ENCODE data around the gene ITPR1. TPM values are rescaled to one million over a fixed set of nuclear protein-coding genes. Genes with fewer than 3 reads are reported as not detected.

Gene ITPR1
- polyA plus RNA-seq, 1 donor from 2014 or later, result 2.1 TPM

- Histone ChIP-seq H3K79me2 (replicated peaks; ENCODE audit: insufficient read depth, low read length) (no peaks in the 10 kb centered on the region), H3K4me2 (ENCODE audit: low read length) (no peak overlapping the region), H3K27ac (ENCODE audit: low read length) (no peak overlapping the region), H3K36me3 (ENCODE audit: insufficient read depth, low read length) (no peaks in the 10 kb centered on the region), H3K27me3 (ENCODE audit: insufficient read depth, low read depth, low read length) (no peaks in the 10 kb centered on the region), H3K9me2 (ENCODE audit: insufficient read depth, low read length) (no peaks in the 10 kb centered on the region), H3K9me3 (ENCODE audit: low read length) (no peaks in the 10 kb centered on the region), H4K20me1 (ENCODE audit: insufficient read depth) (no peaks in the 10 kb centered on the region), H3F3A (ENCODE audit: insufficient read depth, low read length, poor library complexity, severe bottlenecking) (no peaks in the 10 kb centered on the region), H3K9ac (ENCODE audit: low read length) (no peak overlapping the region), H2AFZ (ENCODE audit: low read depth, low read length) (no peak overlapping the region), H3K4me3 (ENCODE audit: low read length) (no peak overlapping the region)
- TF ChIP-seq EZH2 (IDR thresholded peaks at IDR 0.05; ENCODE audit: borderline replicate concordance, insufficient read depth, low read length, poor library complexity, severe bottlenecking) (no peak), TAF1 (IDR thresholded peaks at IDR 0.05; ENCODE audit: low read depth) (no peak), POLR2AphosphoS5 (IDR thresholded peaks at IDR 0.05) (no peak), RAD21 (conservative IDR thresholded peaks at IDR 0.05) (no peak), EP300 (conservative IDR thresholded peaks at IDR 0.05; ENCODE audit: poor library complexity, severe bottlenecking) (no peak), REST (IDR thresholded peaks at IDR 0.05; ENCODE audit: borderline replicate concordance) (no peak)
Measured at GRCh38 chr3:4836516-4836915, 343.4 kb downstream of the ITPR1 start.

- no peaks in the 10 kb centered on the region for H4K20me1 ChIP-seq (ENCODE audit: insufficient read depth)
- H3K9me2 ChIP-seq (ENCODE audit: insufficient read depth, low read length), result no peaks in the 10 kb centered on the region
- H3K36me3 ChIP-seq (ENCODE audit: insufficient read depth, low read length), result no peaks in the 10 kb centered on the region
- no peak overlapping the region for H3K9ac ChIP-seq (ENCODE audit: low read length)
- H3K9me3 ChIP-seq (ENCODE audit: low read length), result no peaks in the 10 kb centered on the region
- TF ChIP-seq EP300 (conservative IDR thresholded peaks at IDR 0.05; ENCODE audit: poor library complexity, severe bottlenecking) (no peak), SMC3 (conservative IDR thresholded peaks at IDR 0.05; ENCODE audit: poor library complexity) (no peak), TAF1 (IDR thresholded peaks at IDR 0.05; ENCODE audit: low read depth) (no peak), CTCF (IDR thresholded peaks at IDR 0.05; ENCODE audit: poor library complexity, severe bottlenecking) (no peak), REST (IDR thresholded peaks at IDR 0.05; ENCODE audit: borderline replicate concordance) (no peak), EZH2 (IDR thresholded peaks at IDR 0.05; ENCODE audit: borderline replicate concordance, insufficient read depth, low read length, poor library complexity, severe bottlenecking) (no peak)
- no peaks in the 10 kb centered on the region for H3F3A ChIP-seq (ENCODE audit: insufficient read depth, low read length, poor library complexity, severe bottlenecking)
- no peak overlapping the region for H3K4me3 ChIP-seq (ENCODE audit: low read length)
- H3K27ac ChIP-seq (ENCODE audit: low read length), result no peak overlapping the region
- no peak overlapping the region for H3K4me2 ChIP-seq (ENCODE audit: low read length)
- H3K27me3 ChIP-seq (ENCODE audit: insufficient read depth, low read depth, low read length), result no peaks in the 10 kb centered on the region
- no peaks in the 10 kb centered on the region for H3K79me2 ChIP-seq (replicated peaks; ENCODE audit: insufficient read depth, low read length)
- H2AFZ ChIP-seq (ENCODE audit: low read depth, low read length), result no peak overlapping the region
Measured at GRCh38 chr3:4837374-4837930, 344.3 kb downstream of the ITPR1 start.

Data from neural cell (in vitro differentiated cells).